CD4-positive, alpha-beta memory T cell (primary cell): ENCODE measurements around the gene KATNIP. TPM values are rescaled to one million over a fixed set of nuclear protein-coding genes. Genes with fewer than 3 reads are reported as not detected.

Source experiments
- CTCF ChIA-PET: fragments of 350-600 bp; sonication (Branson Sonifier 250); formaldehyde crosslinking; loops from one replicate; lab custom pipeline; 2021; ENCODE audit warnings: inconsistent platforms; ENCODE audit not compliant: partially characterized antibody; lab: Charles Lee
- POLR2A ChIA-PET: fragments of 350-600 bp; sonication (Branson Sonifier 250); formaldehyde crosslinking; loops from one replicate; lab custom pipeline; 2021; ENCODE audit not compliant: partially characterized antibody; lab: Charles Lee
- DNase-seq, 5 donors: peaks; one replicate each; pipeline versions ENCODE4 v3.0.0 to v3.0.0-alpha.2; 2020 to 2022; ENCODE audit warnings: mixed read lengths in 1 of 5
- H3K27ac ChIP-seq: one replicate; pipeline ENCODE4 v1.7.0; 2013; ENCODE audit warnings: low read depth, low read length
- H3K27me3 ChIP-seq: 2 replicates; pipeline ENCODE4 v1.7.0; 2013; ENCODE audit warnings: mild to moderate bottlenecking, low read length, moderate library complexity; ENCODE audit not compliant: insufficient read depth
- H3K36me3 ChIP-seq: 2 replicates; pipeline ENCODE4 v1.7.0; 2013; ENCODE audit warnings: mild to moderate bottlenecking, low read length, moderate library complexity; ENCODE audit not compliant: insufficient read depth
- H3K4me1 ChIP-seq: 2 replicates; pipeline ENCODE4 v1.7.0; 2013; ENCODE audit warnings: mild to moderate bottlenecking, low read length, moderate library complexity; ENCODE audit not compliant: insufficient read depth
- H3K4me3 ChIP-seq, 2 donors: one replicate each; pipeline ENCODE4 v1.7.0; 2013; ENCODE audit warnings: low read length in 2 of 2, mild to moderate bottlenecking in 1 of 2
- H3K9me3 ChIP-seq, 2 donors: one replicate each; pipeline ENCODE4 v1.7.0; 2013; ENCODE audit warnings: low read length in 2 of 2, control low read depth in 1 of 2; ENCODE audit not compliant: control insufficient read depth in 1 of 2
- H3K27ac Mint-ChIP-seq, 7 donors: one replicate each; pipeline ENCODE4 v1.8.0; 2020 to 2021; ENCODE audit warnings: mixed read lengths in 7 of 7, mild to moderate bottlenecking in 6 of 7, inconsistent platforms in 3 of 7, moderate library complexity in 3 of 7
- H3K27me3 Mint-ChIP-seq, 2 donors: one replicate each; pipeline ENCODE4 v1.8.0; 2020 to 2021; ENCODE audit warnings: mixed read lengths in 2 of 2
- H3K36me3 Mint-ChIP-seq, 2 donors: one replicate each; pipeline ENCODE4 v1.8.0; 2020 to 2021; ENCODE audit warnings: mixed read lengths in 2 of 2, inconsistent platforms in 1 of 2, mild to moderate bottlenecking in 1 of 2
- H3K4me1 Mint-ChIP-seq, 4 donors: one replicate each; pipeline ENCODE4 v1.8.0; 2020 to 2021; ENCODE audit warnings: mixed read lengths in 4 of 4, mild to moderate bottlenecking in 1 of 4
- H3K4me3 Mint-ChIP-seq, 8 donors: one replicate each; pipeline ENCODE4 v1.8.0; 2020 to 2021; ENCODE audit warnings: mixed read lengths in 8 of 8, mild to moderate bottlenecking in 7 of 8, moderate library complexity in 6 of 8, inconsistent platforms in 3 of 8
- H3K9me3 Mint-ChIP-seq, 8 donors: one replicate each; pipeline ENCODE4 v1.8.0; 2020 to 2021; ENCODE audit warnings: mixed read lengths in 8 of 8, mild to moderate bottlenecking in 5 of 8, inconsistent platforms in 3 of 8, moderate library complexity in 1 of 8
- intact Hi-C: fragments of 100-400 bp; cut with micrococcal nuclease; formaldehyde crosslinking; loops from one replicate; pipeline ENCODE4 v1.15.1; 2023
- polyA plus RNA-seq, 2 donors: library from polyadenylated mRNA; unstranded; fragments of 300-500 nt; fragmentation: Illumina TruSeq; gene quantifications; one replicate each; pipeline ENCODE4 v1.2.3, GENCODE V29; 2021
- total RNA-seq, 2 experiments: library from RNA; stranded (reverse); gene quantifications; one replicate each; pipeline ENCODE4 v1.2.3, GENCODE V29; 2021

KATNIP gene
- total and polyA plus RNA-seq, 4 experiments from 2014 or later = 0.31 to 22.9 (median 12.9) TPM

DNA sequence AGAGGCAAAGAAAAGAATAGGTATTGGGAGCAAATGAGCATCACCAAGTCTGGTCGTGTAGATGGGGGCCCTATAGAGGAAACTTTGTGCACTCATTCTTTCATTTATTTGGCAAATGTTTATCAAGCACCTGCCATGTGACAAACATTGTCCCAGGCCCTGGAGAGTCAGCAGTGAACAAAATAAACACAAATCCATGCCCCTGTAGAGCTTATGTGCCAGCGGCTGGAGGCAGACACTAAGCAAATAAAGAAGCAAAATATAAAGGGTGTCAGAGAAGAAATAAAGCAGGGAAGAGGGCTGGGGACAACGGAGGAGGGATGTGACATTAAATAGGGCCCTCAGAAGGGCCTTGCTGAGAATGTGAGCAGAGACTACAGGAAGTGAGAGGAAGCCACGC lies 45.5 kb downstream of the KATNIP start:
- H3K4me3 ChIP-seq = no peak overlapping the region
- no peaks in the 10 kb centered on the region for H3K36me3 ChIP-seq
- ChIA-PET CTCF (no interaction called here), POLR2A (no interaction called here)
- H3K4me1 ChIP-seq = no peaks in the 10 kb centered on the region
- H3K9me3 ChIP-seq = no peaks in the 10 kb centered on the region
- H3K27me3 ChIP-seq = no peaks in the 10 kb centered on the region
- H3K27ac ChIP-seq = no peak overlapping the region
- peaks cover 11 to 16% of the 10 kb centered on the region in 2 donors for H3K36me3 Mint-ChIP-seq
- no peak for DNase-seq
- peaks cover 0 to 2% (median under 1%) of the 10 kb centered on the region in 4 donors for H3K4me1 Mint-ChIP-seq
- intact Hi-C loops = no loop called here
- peak overlapping the region in 1 of 7 donors; percentile 4 for H3K27ac Mint-ChIP-seq
- peaks cover 0 to 2% (median 0%) of the 10 kb centered on the region in 8 donors for H3K9me3 Mint-ChIP-seq
- no peak overlapping the region for H3K4me3 Mint-ChIP-seq
- no peaks in the 10 kb centered on the region for H3K27me3 Mint-ChIP-seq

DNA sequence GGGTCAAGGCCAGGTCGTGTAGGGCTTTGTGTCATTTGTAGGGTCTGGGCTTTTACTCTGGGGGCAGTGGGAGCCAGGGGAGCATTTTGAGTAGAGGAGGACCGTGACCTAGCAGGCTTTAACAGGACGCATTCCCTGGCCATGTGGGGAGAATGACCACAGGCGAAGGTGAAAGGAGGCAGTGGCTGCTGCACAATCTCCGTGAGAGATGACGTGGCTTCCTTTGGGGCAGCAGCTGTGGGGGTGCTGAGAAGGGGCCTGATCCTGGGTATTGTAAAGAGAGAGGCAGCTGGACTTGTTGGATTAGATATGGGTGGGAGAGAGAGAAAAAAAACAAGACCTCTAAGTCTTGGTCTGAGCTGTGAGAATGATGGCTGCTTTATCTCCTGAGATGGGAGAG lies 46.0 kb downstream of the KATNIP start:
- intact Hi-C loops = no loop called here
- peak overlapping the region in 1 of 7 donors; percentile 65 for H3K27ac Mint-ChIP-seq

DNA sequence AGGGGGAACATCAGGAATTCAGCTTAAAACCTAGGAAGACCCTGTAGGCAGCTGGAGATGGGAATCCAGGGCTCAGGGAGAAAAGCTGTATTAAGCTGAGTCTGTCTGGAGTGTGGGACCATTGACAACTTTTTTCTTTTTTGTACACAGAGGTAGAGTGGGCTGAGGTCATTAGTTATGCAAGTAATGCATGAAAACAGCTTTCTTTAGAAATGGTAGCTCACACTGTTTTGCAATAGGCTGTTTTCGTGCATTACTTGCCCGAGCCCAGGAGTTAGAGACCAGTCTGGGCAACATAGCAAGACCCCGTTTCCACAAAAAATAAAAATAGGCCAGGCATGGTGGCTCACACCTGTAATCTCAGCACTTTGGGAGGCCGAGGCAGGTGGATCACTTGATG lies 46.5 kb downstream of the KATNIP start:
- Mint-ChIP-seq H3K27ac (no peak overlapping the region), H3K9me3 (no peaks in the 10 kb centered on the region), H3K4me3 (no peak overlapping the region), H3K36me3 (peaks cover 11 to 16% of the 10 kb centered on the region in 2 donors), H3K27me3 (no peaks in the 10 kb centered on the region), H3K4me1 (peaks cover 0 to 2% (median under 1%) of the 10 kb centered on the region in 4 donors)
- Histone ChIP-seq H3K27me3 (no peaks in the 10 kb centered on the region), H3K27ac (no peak overlapping the region), H3K36me3 (no peaks in the 10 kb centered on the region), H3K9me3 (no peaks in the 10 kb centered on the region), H3K4me1 (no peaks in the 10 kb centered on the region), H3K4me3 (no peak overlapping the region)
- DNase-seq = no peak
- ChIA-PET CTCF (no interaction called here), POLR2A (no interaction called here)
- intact Hi-C loops = no loop called here

More for the DNA sequence above, 46.0 kb downstream of the KATNIP start:
- POLR2A ChIA-PET = no interaction called here
- no peak overlapping the region for H3K4me3 Mint-ChIP-seq
- Histone ChIP-seq H3K27me3 (no peaks in the 10 kb centered on the region), H3K4me3 (no peak overlapping the region), H3K36me3 (no peaks in the 10 kb centered on the region), H3K9me3 (no peaks in the 10 kb centered on the region), H3K27ac (no peak overlapping the region), H3K4me1 (no peaks in the 10 kb centered on the region)
- H3K27me3 Mint-ChIP-seq = no peaks in the 10 kb centered on the region
- H3K36me3 Mint-ChIP-seq = peaks cover 11 to 14% of the 10 kb centered on the region in 2 donors
- CTCF ChIA-PET = no interaction called here
- no peaks in the 10 kb centered on the region for H3K9me3 Mint-ChIP-seq
- no peak for DNase-seq
- peaks cover 0 to 2% (median under 1%) of the 10 kb centered on the region in 4 donors for H3K4me1 Mint-ChIP-seq

DNA sequence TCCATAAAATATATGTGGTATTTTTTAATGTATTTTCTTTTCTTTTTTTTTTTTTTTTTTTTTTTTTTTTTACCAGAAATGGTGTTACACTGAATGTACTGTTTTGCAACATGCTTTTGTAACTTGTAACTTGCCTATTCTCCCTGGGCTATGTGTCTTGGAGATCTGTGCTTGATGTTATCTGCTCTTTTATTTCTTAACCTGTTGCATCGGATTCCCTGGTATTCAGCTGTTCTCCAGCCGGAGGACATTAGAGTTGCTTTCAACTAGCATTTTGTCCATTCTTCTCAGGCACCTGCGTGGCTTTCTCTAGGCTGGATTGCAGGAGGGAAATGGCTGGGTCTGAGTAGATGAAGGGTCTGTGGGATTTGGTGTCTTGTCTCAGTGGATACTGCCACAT lies 47.4 kb downstream of the KATNIP start:
- Mint-ChIP-seq H3K4me1 (peaks cover 0 to 2% (median 0%) of the 10 kb centered on the region in 4 donors), H3K27me3 (no peaks in the 10 kb centered on the region), H3K9me3 (no peaks in the 10 kb centered on the region), H3K27ac (no peak overlapping the region), H3K36me3 (peaks cover 5 to 10% of the 10 kb centered on the region in 2 donors), H3K4me3 (no peak overlapping the region)
- no peaks in the 10 kb centered on the region for H3K4me1 ChIP-seq
- no peaks in the 10 kb centered on the region for H3K9me3 ChIP-seq
- POLR2A ChIA-PET = no interaction called here
- H3K4me3 ChIP-seq = no peak overlapping the region
- no peak overlapping the region for H3K27ac ChIP-seq
- no peaks in the 10 kb centered on the region for H3K36me3 ChIP-seq
- intact Hi-C loops = no loop called here
- CTCF ChIA-PET = no interaction called here
- DNase-seq = no peak
- H3K27me3 ChIP-seq = no peaks in the 10 kb centered on the region

DNA sequence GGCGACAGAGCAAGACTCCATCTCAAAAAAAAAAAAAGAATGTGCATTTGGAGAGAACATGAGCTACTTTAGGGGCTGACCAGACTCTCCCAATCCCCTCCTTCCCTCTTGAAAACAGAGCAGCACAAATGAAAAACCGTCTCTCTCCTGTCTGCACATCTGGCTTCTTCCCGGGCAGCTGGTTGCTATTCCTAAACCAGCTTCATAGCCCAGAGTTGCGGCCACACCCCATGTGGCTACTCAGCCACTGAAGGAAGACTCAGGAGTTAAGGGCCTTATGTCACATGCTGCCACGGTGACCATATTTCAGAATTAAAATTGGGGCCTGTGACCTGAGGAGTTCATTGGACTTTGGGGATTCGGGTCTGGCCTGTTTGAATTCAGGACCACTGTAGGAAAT lies 48.3 kb downstream of the KATNIP start:
- Histone ChIP-seq H3K4me3 (no peak overlapping the region), H3K27me3 (no peaks in the 10 kb centered on the region), H3K4me1 (no peaks in the 10 kb centered on the region), H3K9me3 (no peaks in the 10 kb centered on the region), H3K36me3 (no peaks in the 10 kb centered on the region), H3K27ac (no peak overlapping the region)
- ChIA-PET POLR2A (no interaction called here), CTCF (no interaction called here)
- DNase-seq = no peak
- no peaks in the 10 kb centered on the region for H3K9me3 Mint-ChIP-seq
- H3K27ac Mint-ChIP-seq = peak overlapping the region in 1 of 7 donors; percentile 41
- no peak overlapping the region for H3K4me3 Mint-ChIP-seq
- intact Hi-C loops = no loop called here
- H3K27me3 Mint-ChIP-seq = no peaks in the 10 kb centered on the region
- H3K4me1 Mint-ChIP-seq = peaks cover 0 to 2% (median 0%) of the 10 kb centered on the region in 4 donors
- H3K36me3 Mint-ChIP-seq = peaks cover 5 to 10% of the 10 kb centered on the region in 2 donors

DNA sequence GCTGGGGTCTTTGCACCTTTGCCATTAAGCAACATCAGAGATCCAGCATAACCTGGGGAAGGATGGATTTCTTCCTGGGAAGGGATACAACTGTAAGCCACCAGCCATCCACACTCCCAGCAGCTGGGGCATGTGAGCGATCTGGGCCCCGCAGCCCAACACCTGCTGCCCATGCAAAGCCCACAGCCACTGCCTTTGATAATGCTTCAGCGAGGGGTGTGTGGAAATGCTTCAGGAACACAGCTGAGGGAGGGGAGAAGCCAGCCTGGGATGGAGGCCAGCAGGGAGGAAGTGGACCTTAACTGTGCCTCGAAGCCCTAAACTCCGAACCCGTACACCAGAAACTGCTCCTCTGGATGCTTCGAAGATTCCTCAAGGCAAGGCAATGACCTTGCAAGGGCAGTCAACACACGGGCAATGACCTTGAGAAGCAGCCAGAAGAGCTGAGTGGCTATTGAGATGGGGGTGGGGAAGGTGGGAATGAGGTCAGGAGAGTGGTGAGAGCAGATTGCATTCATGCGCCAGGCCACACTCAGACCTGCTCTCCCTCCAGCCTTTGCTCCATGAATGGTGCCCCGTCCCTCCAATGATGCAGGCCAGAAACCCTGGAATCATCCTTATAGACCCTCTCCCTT lies 49.1 kb downstream of the KATNIP start:
- H3K27ac ChIP-seq = no peak overlapping the region

DNA sequence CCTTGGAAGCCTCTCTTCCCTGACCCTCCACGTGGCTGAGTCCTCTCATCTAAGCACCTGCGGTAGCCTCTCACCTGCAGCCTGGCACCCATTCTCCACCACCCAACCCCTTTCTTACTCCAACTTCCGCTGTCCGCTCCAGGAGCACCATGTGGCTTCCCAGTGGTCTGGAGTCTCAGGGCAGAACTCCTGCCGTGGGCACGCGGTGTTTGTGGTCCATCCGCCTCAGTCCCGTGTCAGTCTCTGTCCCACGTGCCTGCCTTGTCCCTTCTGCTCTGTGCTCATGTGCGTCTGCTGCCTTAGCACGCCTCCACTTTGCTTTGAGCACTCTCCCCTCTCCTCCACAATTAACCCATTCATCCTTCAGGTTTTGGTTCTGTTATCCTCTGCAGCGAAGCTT lies 49.7 kb downstream of the KATNIP start:
- Histone ChIP-seq H3K4me1 (no peaks in the 10 kb centered on the region), H3K27me3 (no peaks in the 10 kb centered on the region), H3K9me3 (no peaks in the 10 kb centered on the region), H3K36me3 (no peaks in the 10 kb centered on the region), H3K27ac (no peak overlapping the region), H3K4me3 (no peak overlapping the region)
- POLR2A ChIA-PET = no interaction called here
- CTCF ChIA-PET = no interaction called here
- peaks cover 0 to 2% (median 0%) of the 10 kb centered on the region in 4 donors for H3K4me1 Mint-ChIP-seq
- no peak for DNase-seq
- H3K36me3 Mint-ChIP-seq = peaks cover 2 to 10% of the 10 kb centered on the region in 2 donors
- H3K27me3 Mint-ChIP-seq = no peaks in the 10 kb centered on the region
- no peak overlapping the region for H3K4me3 Mint-ChIP-seq
- intact Hi-C loops = no loop called here
- no peak overlapping the region for H3K27ac Mint-ChIP-seq
- no peaks in the 10 kb centered on the region for H3K9me3 Mint-ChIP-seq

More for the DNA sequence above, 49.1 kb downstream of the KATNIP start:
- DNase-seq = no peak
- Mint-ChIP-seq H3K4me3 (no peak overlapping the region), H3K36me3 (peaks cover 5 to 10% of the 10 kb centered on the region in 2 donors), H3K27ac (no peak overlapping the region), H3K27me3 (no peaks in the 10 kb centered on the region), H3K4me1 (peaks cover 0 to 2% (median 0%) of the 10 kb centered on the region in 4 donors), H3K9me3 (no peaks in the 10 kb centered on the region)
- Histone ChIP-seq H3K9me3 (no peaks in the 10 kb centered on the region), H3K27me3 (no peaks in the 10 kb centered on the region), H3K4me1 (no peaks in the 10 kb centered on the region), H3K36me3 (no peaks in the 10 kb centered on the region), H3K4me3 (no peak overlapping the region)
- intact Hi-C loops = no loop called here
- CTCF ChIA-PET = no interaction called here
- POLR2A ChIA-PET = no interaction called here
